HFF-Myc (cell line): ENCODE measurements around the gene PTGIR.

Experiments used
- DNase-seq: peaks from one replicate; pipeline ENCODE4 v3.0.0-alpha.2; 2011; ENCODE audit warnings: low read depth; ENCODE audit errors: extremely low read depth
- H3K4me3 ChIP-seq: replicated peaks from 2 replicates; pipeline ENCODE4 v1.5.1; 2011; ENCODE audit warnings: low read depth, mild to moderate bottlenecking, control low read depth, low read length
- TF ChIP-seq, protein P1 (sequence below): IDR thresholded peaks from 2 replicates; pipeline ENCODE4 v1.5.1; 2012; ENCODE audit warnings: mild to moderate bottlenecking, low read depth, low read length, control low read depth; ENCODE audit errors: missing control alignments

Gene PTGIR, protein sequence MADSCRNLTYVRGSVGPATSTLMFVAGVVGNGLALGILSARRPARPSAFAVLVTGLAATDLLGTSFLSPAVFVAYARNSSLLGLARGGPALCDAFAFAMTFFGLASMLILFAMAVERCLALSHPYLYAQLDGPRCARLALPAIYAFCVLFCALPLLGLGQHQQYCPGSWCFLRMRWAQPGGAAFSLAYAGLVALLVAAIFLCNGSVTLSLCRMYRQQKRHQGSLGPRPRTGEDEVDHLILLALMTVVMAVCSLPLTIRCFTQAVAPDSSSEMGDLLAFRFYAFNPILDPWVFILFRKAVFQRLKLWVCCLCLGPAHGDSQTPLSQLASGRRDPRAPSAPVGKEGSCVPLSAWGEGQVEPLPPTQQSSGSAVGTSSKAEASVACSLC

DNA sequence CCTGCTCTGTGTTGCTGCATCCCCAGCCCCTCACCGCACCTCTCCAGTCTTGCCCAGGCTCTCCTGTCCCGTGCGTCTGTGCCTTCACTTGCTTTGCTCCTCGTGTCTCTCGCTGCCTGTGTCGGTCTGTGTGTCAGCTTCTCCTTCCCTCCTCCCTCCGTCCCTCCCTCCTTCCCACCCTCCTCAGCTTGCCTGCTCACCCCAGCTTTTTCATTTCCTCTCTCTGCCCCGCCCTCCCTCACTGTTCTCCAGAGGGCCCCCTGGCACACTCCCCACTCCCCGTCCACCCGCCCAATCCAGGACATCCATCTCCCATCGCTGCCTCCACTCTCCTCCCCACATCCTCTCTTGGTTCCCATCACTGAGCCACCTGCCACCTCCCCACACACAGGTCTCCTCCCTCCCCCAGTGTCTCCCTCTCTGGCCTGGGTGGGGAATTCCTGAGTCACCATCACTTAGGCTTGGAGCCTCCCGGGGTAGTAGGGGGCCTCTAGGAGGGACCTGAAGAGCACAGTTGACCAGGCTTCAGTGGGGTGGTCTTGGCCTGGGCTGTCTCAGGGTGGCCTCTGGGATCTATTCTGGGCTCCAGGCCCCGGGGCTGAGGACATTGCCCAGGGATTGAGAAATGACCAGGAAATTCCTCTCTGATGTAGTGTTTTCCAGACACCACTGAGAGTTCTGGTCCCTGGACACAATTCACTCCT, at the start of gene PTGIR:
PTGIR (minus strand) TSS at position 132 of the 704 bp plus-strand sequence. CDS start 864 bp downstream, outside the sequence.
- peak; percentile 46 for DNase-seq
- H3K4me3 ChIP-seq, result peak within 1 kb of the TSS; percentile 48
- TF ChIP-seq, protein P1, sequence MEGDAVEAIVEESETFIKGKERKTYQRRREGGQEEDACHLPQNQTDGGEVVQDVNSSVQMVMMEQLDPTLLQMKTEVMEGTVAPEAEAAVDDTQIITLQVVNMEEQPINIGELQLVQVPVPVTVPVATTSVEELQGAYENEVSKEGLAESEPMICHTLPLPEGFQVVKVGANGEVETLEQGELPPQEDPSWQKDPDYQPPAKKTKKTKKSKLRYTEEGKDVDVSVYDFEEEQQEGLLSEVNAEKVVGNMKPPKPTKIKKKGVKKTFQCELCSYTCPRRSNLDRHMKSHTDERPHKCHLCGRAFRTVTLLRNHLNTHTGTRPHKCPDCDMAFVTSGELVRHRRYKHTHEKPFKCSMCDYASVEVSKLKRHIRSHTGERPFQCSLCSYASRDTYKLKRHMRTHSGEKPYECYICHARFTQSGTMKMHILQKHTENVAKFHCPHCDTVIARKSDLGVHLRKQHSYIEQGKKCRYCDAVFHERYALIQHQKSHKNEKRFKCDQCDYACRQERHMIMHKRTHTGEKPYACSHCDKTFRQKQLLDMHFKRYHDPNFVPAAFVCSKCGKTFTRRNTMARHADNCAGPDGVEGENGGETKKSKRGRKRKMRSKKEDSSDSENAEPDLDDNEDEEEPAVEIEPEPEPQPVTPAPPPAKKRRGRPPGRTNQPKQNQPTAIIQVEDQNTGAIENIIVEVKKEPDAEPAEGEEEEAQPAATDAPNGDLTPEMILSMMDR, result peak; percentile 12

DNA sequence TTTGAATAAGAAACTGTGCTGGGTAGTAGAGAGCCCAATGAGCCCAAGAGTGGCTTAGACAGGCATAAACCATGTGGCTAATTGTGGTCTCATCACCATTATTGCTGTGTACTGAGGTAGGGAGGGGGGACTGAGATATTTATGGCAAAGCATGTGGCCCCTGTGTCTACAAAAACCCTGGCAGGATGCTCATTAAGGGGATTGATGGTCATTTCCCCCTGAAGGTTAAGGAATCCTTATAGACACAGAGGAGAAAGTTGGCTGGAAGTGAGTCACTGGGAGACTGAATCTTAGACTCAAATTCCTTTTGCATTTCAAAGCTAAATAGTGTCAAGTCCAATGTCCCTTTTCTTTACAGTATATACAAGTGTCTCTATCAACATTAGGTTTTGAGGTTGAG, 45.9 kb upstream of the PTGIR start:
- no peak overlapping the region for H3K4me3 ChIP-seq
- TF ChIP-seq, protein P1, result no peak
- DNase-seq, result no peak

DNA sequence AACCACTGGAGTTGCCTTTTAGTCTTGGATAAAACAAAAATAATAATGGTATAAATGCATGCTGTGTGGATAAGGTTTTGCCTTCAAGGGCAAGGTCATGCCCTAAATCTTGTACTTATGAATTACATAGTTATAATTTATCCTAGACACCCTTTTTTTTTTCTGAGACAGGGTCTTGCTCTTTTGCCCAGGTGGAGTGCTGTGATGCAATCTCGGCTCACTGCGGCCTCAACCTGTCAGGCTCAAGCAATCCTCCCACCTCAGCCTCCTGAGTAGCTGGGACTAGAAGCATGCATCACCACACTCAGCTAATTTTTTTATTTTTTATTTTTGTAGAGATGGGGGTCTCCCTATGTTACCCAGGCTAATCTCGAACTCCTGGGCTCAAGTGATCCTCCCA, 43.8 kb upstream of the PTGIR start:
- DNase-seq, result no peak
- TF ChIP-seq, protein P1, result no peak
- H3K4me3 ChIP-seq, result no peak overlapping the region

DNA sequence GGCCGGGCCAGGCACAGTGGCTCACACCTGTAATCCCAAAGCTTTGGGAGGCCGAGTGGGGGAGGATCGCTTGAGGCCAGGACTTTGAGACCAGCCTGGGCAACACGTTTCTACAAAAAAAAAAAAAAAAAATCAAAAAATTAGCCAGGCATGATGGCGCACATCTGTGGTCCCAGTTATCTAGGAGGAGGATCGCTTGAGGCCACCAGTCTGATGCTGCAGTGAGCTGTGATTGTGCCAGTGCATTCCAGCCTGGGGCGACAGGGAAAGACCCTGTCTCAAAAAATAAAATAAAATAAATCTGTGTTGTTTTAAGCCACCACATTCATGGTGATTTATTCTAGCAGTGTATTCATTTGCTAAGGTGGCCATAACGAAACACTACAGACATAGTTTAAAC, 40.2 kb upstream of the PTGIR start:
- H3K4me3 ChIP-seq, result no peak overlapping the region
- TF ChIP-seq, protein P1, result no peak
- no peak for DNase-seq

DNA sequence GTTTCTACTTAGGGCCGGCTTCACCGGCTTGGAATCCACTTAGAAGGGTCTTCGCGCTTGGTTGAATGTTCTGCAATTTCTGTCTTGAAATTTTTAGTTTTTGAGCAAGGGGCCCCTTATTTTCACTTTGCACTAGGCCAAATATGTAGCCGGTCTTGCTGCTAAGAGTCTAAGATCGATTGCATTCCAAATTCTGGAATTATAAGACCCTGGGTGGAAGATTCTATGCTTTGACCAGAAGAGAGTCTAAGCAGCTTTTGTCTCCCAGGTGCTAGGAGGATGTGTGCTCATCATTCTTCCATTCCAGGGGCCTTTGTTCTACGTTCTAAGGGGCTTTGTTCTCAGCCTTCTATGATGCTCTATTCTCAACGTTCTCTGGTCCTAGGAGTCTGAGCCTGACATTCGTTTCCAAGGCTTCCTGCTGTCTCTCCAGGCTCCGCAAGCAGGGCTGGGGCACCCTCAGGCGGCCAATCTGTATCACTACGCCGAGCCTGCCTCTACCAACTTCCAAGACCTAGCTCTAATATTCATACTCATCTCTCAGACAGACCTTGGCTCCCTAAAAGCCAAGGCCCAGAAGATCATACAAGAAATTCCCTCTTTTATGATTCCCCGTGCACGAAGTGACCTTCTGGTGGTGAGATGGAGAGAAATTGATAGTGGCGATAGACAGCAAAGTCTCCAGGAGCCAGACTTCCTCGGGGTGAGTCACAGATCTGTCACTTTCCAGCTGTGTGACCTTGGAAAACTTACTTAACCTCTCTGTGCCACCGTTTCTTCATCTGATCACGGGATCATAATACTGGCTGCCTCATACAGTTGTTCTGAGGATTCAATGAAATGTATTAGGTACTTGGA, 37.1 kb upstream of the PTGIR start:
- H3K4me3 ChIP-seq, result peak overlapping the region; percentile 36

More for the DNA sequence above, 37.1 kb upstream of the PTGIR start:
- DNase-seq, result peak; percentile 67
- TF ChIP-seq, protein P1, result peak; percentile 94
